B cell (primary cell): ENCODE results near the gene CLDN7. TPM values are rescaled to one million over a fixed set of nuclear protein-coding genes. Genes with fewer than 3 reads are reported as not detected.
A peak's percentile ranks its signal among the peaks of the same experiment; 100 is the strongest.

Experiments
- ATAC-seq: fragments of 200-7000 bp; cut with Tn5 transposase; one replicate; pipeline ENCODE4 v1.10.0; 2021; ENCODE audit warnings: low read depth, mild to moderate bottlenecking, moderate number of reproducible peaks, moderate library complexity
- CTCF ChIA-PET: fragments of 350-600 bp; sonication (Branson Sonifier 250); formaldehyde crosslinking; loops from one replicate; lab custom pipeline; 2021; ENCODE audit warnings: antibody characterized with exemption, inconsistent platforms; lab: Charles Lee
- POLR2A ChIA-PET: fragments of 350-600 bp; sonication (Branson Sonifier 250); formaldehyde crosslinking; loops from one replicate; lab custom pipeline; 2021; ENCODE audit warnings: antibody characterized with exemption; lab: Charles Lee
- DNase-seq: peaks from one replicate; pipeline ENCODE4 v3.0.0; 2013
- H2AFZ ChIP-seq: 2 replicates; pipeline ENCODE4 v1.6.1; 2012; ENCODE audit warnings: mild to moderate bottlenecking, low read depth, low read length; ENCODE audit not compliant: insufficient read depth, poor library complexity, severe bottlenecking
- H3K27ac ChIP-seq, 2 donors: 1 replicate in 1 of 2; 2 replicates in 1 of 2; pipeline ENCODE4 v1.5.1; 2012 to 2013; ENCODE audit warnings: low read length in 2 of 2, mild to moderate bottlenecking in 2 of 2, moderate library complexity in 1 of 2
- H3K27me3 ChIP-seq, 4 experiments: fragments of 200-600 bp in 1 of 4; sonication (generic) in 1 of 4; replicated peaks in 1 of 4; 1 replicate in 2 of 4; 2 replicates in 2 of 4; pipeline versions ENCODE4 v1.6.1 to v1.7.0; 2013 to 2016; ENCODE audit warnings: low read length in 3 of 4, mild to moderate bottlenecking in 2 of 4, mixed read lengths in 1 of 4, moderate library complexity in 1 of 4; ENCODE audit not compliant: insufficient read depth in 4 of 4, control insufficient read depth in 3 of 4; ENCODE audit errors: control extremely low read depth in 1 of 4
- H3K36me3 ChIP-seq, 2 experiments: replicated peaks in 1 of 2; 1 replicate in 1 of 2; 2 replicates in 1 of 2; pipeline versions ENCODE4 v1.6.1 to v1.7.1; 2013; ENCODE audit warnings: low read length in 1 of 2; ENCODE audit not compliant: insufficient read depth in 2 of 2, control insufficient read depth in 1 of 2; ENCODE audit errors: control extremely low read depth in 1 of 2, extremely low read depth in 1 of 2
- H3K4me1 ChIP-seq, 2 donors: fragments of 200-600 bp in 1 of 2; sonication (generic) in 1 of 2; 1 replicate in 1 of 2; 2 replicates in 1 of 2; pipeline versions ENCODE4 v1.5.1 to v1.6.1; 2013 to 2017; ENCODE audit warnings: low read length in 2 of 2; ENCODE audit not compliant: control insufficient read depth in 2 of 2, insufficient read depth in 2 of 2
- H3K4me2 ChIP-seq: replicated peaks from 2 replicates; pipeline ENCODE3; 2012; ENCODE audit warnings: mild to moderate bottlenecking, low read depth, low read length; ENCODE audit not compliant: poor library complexity, severe bottlenecking
- H3K4me3 ChIP-seq, 5 experiments: fragments of 200-600 bp in 1 of 5; sonication (generic) in 1 of 5; 1 replicate in 3 of 5; 2 replicates in 2 of 5; pipeline versions ENCODE4 v1.5.1 to v1.7.0; 2011 to 2016; ENCODE audit warnings: low read length in 4 of 5, mild to moderate bottlenecking in 4 of 5, low read depth in 2 of 5, control low read depth in 1 of 5, moderate library complexity in 1 of 5; ENCODE audit not compliant: insufficient read depth in 1 of 5; ENCODE audit errors: control extremely low read depth in 1 of 5, extremely low read depth in 1 of 5
- H3K79me2 ChIP-seq: fragments of 200-600 bp; sonication (generic); one replicate; pipeline ENCODE4 v1.6.0; 2016; ENCODE audit warnings: low read length; ENCODE audit not compliant: control insufficient read depth, insufficient read depth
- H3K9ac ChIP-seq: fragments of 200-600 bp; sonication (generic); 2 replicates; pipeline ENCODE4 v1.6.1; 2017; ENCODE audit warnings: mild to moderate bottlenecking, low read length, moderate library complexity
- H3K9me3 ChIP-seq, 3 donors: one replicate each; pipeline versions ENCODE4 v1.6.1 to v1.7.1; 2013; ENCODE audit warnings: low read length in 2 of 3; ENCODE audit not compliant: control insufficient read depth in 2 of 3, insufficient read depth in 1 of 3; ENCODE audit errors: control extremely low read depth in 1 of 3
- H4K20me1 ChIP-seq: 2 replicates; pipeline ENCODE4 v1.6.0; 2012; ENCODE audit warnings: mild to moderate bottlenecking, low read length; ENCODE audit not compliant: insufficient read depth, control insufficient read depth, poor library complexity, severe bottlenecking
- H3K27ac Mint-ChIP-seq: one replicate; pipeline ENCODE4 v1.8.0; 2021; ENCODE audit warnings: mixed read lengths
- H3K27me3 Mint-ChIP-seq: one replicate; pipeline ENCODE4 v1.8.0; 2021; ENCODE audit warnings: mixed read lengths
- H3K4me1 Mint-ChIP-seq: one replicate; pipeline ENCODE4 v1.8.0; 2021; ENCODE audit warnings: mixed read lengths
- H3K4me3 Mint-ChIP-seq: one replicate; pipeline ENCODE4 v1.8.0; 2021; ENCODE audit warnings: mixed read lengths
- H3K9me3 Mint-ChIP-seq: one replicate; pipeline ENCODE4 v1.8.0; 2022; ENCODE audit warnings: mixed read lengths; ENCODE audit not compliant: insufficient read depth
- CTCF ChIP-seq: fragments of 200-600 bp; IDR thresholded peaks from one replicate; pipeline ENCODE4 v1.8.0; 2022; ENCODE audit warnings: antibody characterized with exemption, mild to moderate bottlenecking
- EZH2 ChIP-seq: IDR thresholded peaks from 2 replicates; pipeline ENCODE4 v1.6.1; 2012; ENCODE audit warnings: borderline replicate concordance, low read depth, mild to moderate bottlenecking, moderate library complexity, low read length; ENCODE audit not compliant: insufficient read depth, poor library complexity, severe bottlenecking
- WGBS: methylation state at CpG from one replicate; pipeline ENCODE4 v1.1.5; 2013; ENCODE audit warnings: missing lambda C conversion rate; ENCODE audit not compliant: insufficient coverage; 5-methylcytosine and 5-hydroxymethylcytosine counted together
- intact Hi-C: fragments of 100-400 bp; cut with micrococcal nuclease; formaldehyde crosslinking; loops from one replicate; pipeline ENCODE4 v1.10.0; 2022
- polyA plus RNA-seq: library from polyadenylated mRNA; depleted of rRNA; stranded (reverse); fragments of >200 nt; gene quantifications from 2 replicates; pipeline ENCODE4 v1.2.3, GENCODE V29; 2012
- total RNA-seq, 2 donors: library from RNA; stranded (reverse); fragments of 120-200 nt in 1 of 2; gene quantifications; 1 replicate in 1 of 2; 2 replicates in 1 of 2; pipeline versions ENCODE4 v1.2.3 to v1.2.4, GENCODE V29; 2013 to 2022

Gene CLDN7
- total and polyA plus RNA-seq, 2 donors (not counting 1 experiment from before 2014, with no cell fraction given): 1.2 to 5.8 TPM

GRCh38 chr17:7252176-7253043 lies 9.9 kb downstream of the CLDN7 start, which contains the start of gene ELP5:
Gene ELP5, plus strand, starts transcription at chr17:7252215. Its CDS starts 336 bp downstream, at chr17:7252551.
- DNase-seq: peak; percentile 100
- ChIA-PET POLR2A (interaction anchor here (0.8 to 3.6 kb wide), 5 partner anchors 10 to 375 kb away, joined by 3 to 26 read pairs (median 7); partner anchors contain the start of genes ACADVL, DLG4, GABARAP and NEURL4), CTCF (interaction anchor here (0.8 to 1.6 kb wide), 3 partner anchors 11 to 44 kb away, joined by 3 to 6 read pairs (median 3); partner anchors contain the start of gene PHF23)
- H3K4me1 Mint-ChIP-seq: peaks cover 44% of the 10 kb centered on the region
- intact Hi-C loops: loop anchor here (1.0 to 5.0 kb wide), 10 partner anchors 38 to 605 kb away; partner anchors contain the start of genes CYB5D1, EIF5A, NAA38 and NEURL4
- peak within 1 kb of the TSS; percentile 94 for H3K9ac ChIP-seq
- peak within 1 kb of the TSS; percentile 99 for H3K4me2 ChIP-seq
- peaks cover 52% of the 10 kb centered on the region for H3K79me2 ChIP-seq
- H3K9me3 ChIP-seq: no peaks in the 10 kb centered on the region
- peaks cover 6 to 33% of the 10 kb centered on the region in 2 experiments for H3K36me3 ChIP-seq
- peak within 1 kb of the TSS; percentile 98 to 100 for H3K27ac ChIP-seq
- H3K4me1 ChIP-seq: peaks cover 30 to 33% of the 10 kb centered on the region in 2 donors
- H3K4me3 Mint-ChIP-seq: peak within 1 kb of the TSS; percentile 98
- peaks cover 11% of the 10 kb centered on the region for H4K20me1 ChIP-seq
- H3K4me3 ChIP-seq: peak within 1 kb of the TSS; percentile 69 to 90 (median 78)
- H2AFZ ChIP-seq: peak within 1 kb of the TSS; percentile 86
- TF ChIP-seq CTCF: no peak
- no peak for TF ChIP-seq EZH2
- peak; percentile 64 for ATAC-seq
- H3K27me3 ChIP-seq: no peaks in the 10 kb centered on the region
- under 1% methylated on average over 47 of the region's 55 CpGs for WGBS
- H3K9me3 Mint-ChIP-seq: no peaks in the 10 kb centered on the region
- H3K27ac Mint-ChIP-seq: peak within 1 kb of the TSS; percentile 100
- no peaks in the 10 kb centered on the region for H3K27me3 Mint-ChIP-seq
